Lower leg skin (tissue), 3 donors: Measurements from ENCODE around the gene KEL.

Source experiments
- CTCF ChIP-seq, 3 donors: fragments of 450-650 bp; IDR thresholded peaks; one replicate each; pipeline ENCODE4 v1.5.1; 2016; ENCODE audit warnings: antibody characterized with exemption in 3 of 3, mild to moderate bottlenecking in 3 of 3, moderate library complexity in 2 of 3
- POLR2A ChIP-seq, 2 donors: fragments of 450-650 bp; IDR thresholded peaks; one replicate each; pipeline ENCODE4 v1.6.1; 2016 to 2017; ENCODE audit warnings: antibody characterized with exemption in 2 of 2, mild to moderate bottlenecking in 1 of 2, moderate library complexity in 1 of 2

GRCh38 chr7:142956951-142957623 lies 5.1 kb downstream of the KEL start:
- TF ChIP-seq CTCF (IDR thresholded peaks at IDR 0.05) = no peak
- no peak for TF ChIP-seq POLR2A (IDR thresholded peaks at IDR 0.05)
